Keratinocyte (primary cell): ENCODE results near the gene CFAP77.

ENCODE experiments used
- EZH2 ChIP-seq: IDR thresholded peaks from one replicate; pipeline ENCODE4 v1.6.1; 2012; ENCODE audit warnings: inconsistent platforms, mild to moderate bottlenecking, low read length, moderate library complexity
- TF ChIP-seq, protein P1 (sequence below), 3 experiments: IDR thresholded peaks in 1 of 3; conservative IDR thresholded peaks in 1 of 3; optimal IDR thresholded peaks in 1 of 3; 2 replicates in 2 of 3; 3 replicates in 1 of 3; pipeline versions ENCODE3 to v1.5.1; 2011; ENCODE audit warnings: low read length in 3 of 3, mild to moderate bottlenecking in 3 of 3, moderate library complexity in 2 of 3, control low read depth in 1 of 3, inconsistent platforms in 1 of 3; ENCODE audit not compliant: insufficient read depth in 2 of 3; ENCODE audit errors: extremely low read depth in 1 of 3

DNA sequence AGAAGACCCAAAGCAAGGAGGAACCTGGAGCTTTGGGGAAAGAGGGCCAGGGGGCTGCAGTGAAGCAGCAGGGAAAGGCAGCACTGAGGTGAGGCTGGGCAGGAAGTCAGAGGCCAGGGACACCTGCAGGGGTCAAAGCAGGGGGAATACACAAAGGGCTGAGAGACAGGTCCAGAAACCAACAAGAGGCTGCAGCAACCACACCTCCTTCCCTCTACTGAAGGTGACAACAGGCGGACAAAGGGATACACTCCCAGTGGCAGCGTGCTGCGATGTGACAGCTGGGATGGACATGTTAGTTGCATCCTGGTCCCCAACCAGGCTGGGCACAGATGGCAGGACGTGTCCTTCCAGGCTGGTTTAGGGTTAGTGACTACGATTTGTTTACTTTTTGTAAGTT lies 12.6 kb downstream of the CFAP77 start:
- TF ChIP-seq, protein P1, sequence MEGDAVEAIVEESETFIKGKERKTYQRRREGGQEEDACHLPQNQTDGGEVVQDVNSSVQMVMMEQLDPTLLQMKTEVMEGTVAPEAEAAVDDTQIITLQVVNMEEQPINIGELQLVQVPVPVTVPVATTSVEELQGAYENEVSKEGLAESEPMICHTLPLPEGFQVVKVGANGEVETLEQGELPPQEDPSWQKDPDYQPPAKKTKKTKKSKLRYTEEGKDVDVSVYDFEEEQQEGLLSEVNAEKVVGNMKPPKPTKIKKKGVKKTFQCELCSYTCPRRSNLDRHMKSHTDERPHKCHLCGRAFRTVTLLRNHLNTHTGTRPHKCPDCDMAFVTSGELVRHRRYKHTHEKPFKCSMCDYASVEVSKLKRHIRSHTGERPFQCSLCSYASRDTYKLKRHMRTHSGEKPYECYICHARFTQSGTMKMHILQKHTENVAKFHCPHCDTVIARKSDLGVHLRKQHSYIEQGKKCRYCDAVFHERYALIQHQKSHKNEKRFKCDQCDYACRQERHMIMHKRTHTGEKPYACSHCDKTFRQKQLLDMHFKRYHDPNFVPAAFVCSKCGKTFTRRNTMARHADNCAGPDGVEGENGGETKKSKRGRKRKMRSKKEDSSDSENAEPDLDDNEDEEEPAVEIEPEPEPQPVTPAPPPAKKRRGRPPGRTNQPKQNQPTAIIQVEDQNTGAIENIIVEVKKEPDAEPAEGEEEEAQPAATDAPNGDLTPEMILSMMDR (optimal IDR thresholded peaks at IDR 0.05 in 1 of 3, IDR thresholded peaks at IDR 0.05 in 1 of 3, conservative IDR thresholded peaks at IDR 0.05 in 1 of 3; ENCODE audit: extremely low read depth in 1 of 3, insufficient read depth in 2 of 3, low read length in 3 of 3): no peak
- TF ChIP-seq EZH2: no peak
